HepG2 (cell line): ENCODE results near the gene TMEM120A. TPM values are rescaled to one million over a fixed set of nuclear protein-coding genes. Genes with fewer than 3 reads are reported as not detected.

Experiments
- ATAC-seq: fragments of 200-7000 bp; cut with Tn5 transposase; 3 replicates; pipeline ENCODE4 v1.9.1; 2020; ENCODE audit warnings: mild to moderate bottlenecking, moderate library complexity
- BruUV-seq: library from RNA; stranded (reverse); fragments of 400-500 nt; replicated peaks from 2 replicates; lab custom pipeline; 2021; lab: Mats Ljungman, UMichigan
- CTCF ChIA-PET: fragments of 300-600 bp; formaldehyde crosslinking; extraction: SDS; loops from one replicate; lab custom pipeline; 2021; ENCODE audit warnings: low total read pairs, inconsistent platforms, low intra/inter-chr PET ratio; lab: Yijun Ruan, JAX
- POLR2A ChIA-PET: fragments of 350-600 bp; sonication (Branson Sonifier 250); formaldehyde crosslinking; loops from one replicate; lab custom pipeline; 2020; ENCODE audit warnings: antibody characterized with exemption, inconsistent platforms; lab: Yijun Ruan, JAX
- DNase-seq: peaks from one replicate; pipeline ENCODE4 v3.0.0-alpha.2; 2015; ENCODE audit warnings: low spot score
- FAIRE-seq: peaks from 3 replicates; lab custom pipeline; 2011; peaks lifted over from hg19 to GRCh38; lab: Jason Lieb, UNC
- H2AFZ ChIP-seq: one replicate; pipeline ENCODE4 v1.6.1; 2011; ENCODE audit warnings: low read length, inconsistent platforms
- H3K27ac ChIP-seq: fragments of 300-600 bp; 3 replicates; pipeline ENCODE4 v1.8.0; 2011; ENCODE audit warnings: mixed run types, mild to moderate bottlenecking, mixed read lengths, low read length, inconsistent platforms; ENCODE audit not compliant: insufficient read depth; ENCODE audit errors: extremely low read length
- H3K27me3 ChIP-seq, 2 experiments: fragments of 200-600 bp in 1 of 2; 2 replicates in 1 of 2; 3 replicates in 1 of 2; pipeline versions ENCODE4 v1.6.0 to v1.8.0; 2011; ENCODE audit warnings: low read length in 2 of 2, mild to moderate bottlenecking in 2 of 2, moderate library complexity in 2 of 2, inconsistent platforms in 1 of 2; ENCODE audit not compliant: insufficient read depth in 2 of 2, control insufficient read depth in 1 of 2
- H3K36me3 ChIP-seq, 2 experiments: fragments of 200-600 bp in 1 of 2; replicated peaks in 1 of 2; 2 replicates in 1 of 2; 3 replicates in 1 of 2; pipeline versions ENCODE4 v1.5.1 to v1.8.0; 2011; ENCODE audit warnings: low read length in 2 of 2, inconsistent platforms in 1 of 2; ENCODE audit not compliant: insufficient read depth in 2 of 2, control insufficient read depth in 1 of 2
- H3K4me1 ChIP-seq: 2 replicates; pipeline ENCODE4 v1.5.1; 2012; ENCODE audit warnings: low read length, inconsistent platforms; ENCODE audit not compliant: insufficient read depth
- H3K4me2 ChIP-seq: 2 replicates; pipeline ENCODE4 v1.6.0; 2011; ENCODE audit warnings: low read depth, low read length, inconsistent platforms
- H3K4me3 ChIP-seq, 3 experiments: fragments of 200-600 bp in 1 of 3; sonication (generic), shearing (Covaris generic) in 1 of 3; replicated peaks in 1 of 3; 2 replicates each; pipeline ENCODE4 v1.5.1; 2011 to 2016; ENCODE audit warnings: low read length in 3 of 3, inconsistent platforms in 2 of 3, low read depth in 2 of 3, mild to moderate bottlenecking in 2 of 3, control low read depth in 1 of 3, mixed read lengths in 1 of 3; ENCODE audit not compliant: insufficient read depth in 1 of 3
- H3K79me2 ChIP-seq: one replicate; pipeline ENCODE4 v1.6.1; 2011; ENCODE audit warnings: low read length, inconsistent platforms; ENCODE audit not compliant: insufficient read depth
- H3K9ac ChIP-seq: 2 replicates; pipeline ENCODE4 v1.6.0; 2011; ENCODE audit warnings: mild to moderate bottlenecking, low read depth, low read length, inconsistent platforms; ENCODE audit not compliant: insufficient read depth
- H3K9me3 ChIP-seq: 2 replicates; pipeline ENCODE4 v1.5.1; 2012; ENCODE audit warnings: mild to moderate bottlenecking, low read length
- H4K20me1 ChIP-seq: 2 replicates; pipeline ENCODE4 v1.6.0; 2011; ENCODE audit warnings: inconsistent platforms, mild to moderate bottlenecking, low read length, moderate library complexity; ENCODE audit not compliant: insufficient read depth
- CENPT ChIP-seq: sonication (generic); formaldehyde crosslinking; IDR thresholded peaks from 2 replicates; pipeline ENCODE4 v1.8.0; 2022; ENCODE audit warnings: low read depth, mild to moderate bottlenecking, moderate library complexity, missing genetic modification reagents
- CERS6 ChIP-seq: sonication (generic); formaldehyde crosslinking; IDR thresholded peaks from 2 replicates; pipeline ENCODE4 v1.5.0; 2020; ENCODE audit warnings: missing genetic modification reagents
- FOXK2 ChIP-seq: fragments of 450-650 bp; IDR thresholded peaks from 2 replicates; pipeline ENCODE4 v1.6.1; 2016
- GZF1 ChIP-seq: sonication (generic); formaldehyde crosslinking; IDR thresholded peaks from 2 replicates; pipeline ENCODE4 v1.5.1; 2020; ENCODE audit warnings: mild to moderate bottlenecking, missing genetic modification reagents
- ZBTB2 ChIP-seq: sonication (generic); formaldehyde crosslinking; IDR thresholded peaks from 2 replicates; pipeline ENCODE4 v1.8.0; 2022; ENCODE audit warnings: low read depth, missing genetic modification reagents
- ZNF121 ChIP-seq: sonication (generic); formaldehyde crosslinking; IDR thresholded peaks from 2 replicates; pipeline ENCODE4 v1.5.0; 2020; ENCODE audit warnings: mild to moderate bottlenecking, missing genetic modification reagents
- ZNF484 ChIP-seq: sonication (generic); formaldehyde crosslinking; IDR thresholded peaks from 2 replicates; pipeline ENCODE4 v1.5.1; 2020; ENCODE audit warnings: mild to moderate bottlenecking, low read depth, missing genetic modification reagents, borderline replicate concordance
- ZNF607 ChIP-seq: sonication (generic); formaldehyde crosslinking; IDR thresholded peaks from 2 replicates; pipeline ENCODE4 v1.5.1; 2020; ENCODE audit warnings: missing genetic modification reagents, mild to moderate bottlenecking, borderline replicate concordance
- ZNF619 ChIP-seq: sonication (generic); formaldehyde crosslinking; IDR thresholded peaks from 2 replicates; pipeline ENCODE4 v1.4.0; 2020; ENCODE audit warnings: mild to moderate bottlenecking, missing genetic modification reagents
- WGBS: methylation state at CpG from one replicate; pipeline ENCODE4 v1.1.6; 2017; ENCODE audit warnings: low lambda C conversion rate; 5-methylcytosine and 5-hydroxymethylcytosine counted together
- in situ Hi-C: cut with HindIII; loops from 2 replicates; pipeline ENCODE4 v1.10.0; 2017; ENCODE audit warnings: low pct_unique_long_range_greater_than_20kb; ENCODE audit not compliant: extremely low pct_ligation_motif_present
- intact Hi-C: fragments of 100-400 bp; cut with micrococcal nuclease; formaldehyde crosslinking; loops from one replicate; pipeline ENCODE4 v1.10.0; 2022; ENCODE audit not compliant: unreplicated experiment
- polyA plus RNA-seq, 8 experiments: library from polyadenylated mRNA; depleted of rRNA in 3 of 8; stranded (reverse) in 7 of 8; unstranded in 1 of 8; fragments of >200 nt; fragmentation: Illumina TruSeq in 4 of 8; extraction: Trizol in 4 of 8; gene quantifications; 2 replicates each; pipeline versions ENCODE4 v1.2.1 to v1.2.3, GENCODE V29; 2011 to 2016; ENCODE audit warnings: low read depth in 4 of 8, missing spikeins in 1 of 8, mixed read lengths in 1 of 8; ENCODE audit not compliant: insufficient read depth in 1 of 8
- total RNA-seq, 5 experiments: library from RNA; depleted of rRNA; stranded (reverse); fragments of >200 nt; fragmentation: Illumina TruSeq; extraction: Trizol; gene quantifications; 2 replicates each; pipeline ENCODE4 v1.2.3, GENCODE V29; 2016; ENCODE audit warnings: low read depth in 1 of 5

TMEM120A gene
- total and polyA plus RNA-seq, 2 of the 13 experiments (the other 11 are each of a cell fraction or from before 2014, with no cell fraction given) = 40.3 to 102 TPM

GRCh38 chr7:76037310-76037709 lies 42.9 kb upstream of the TMEM120A start:
- TF ChIP-seq ZNF619 = no peak
- TF ChIP-seq FOXK2 = no peak
- TF ChIP-seq ZNF484 (CRISPR knock-in tag) = no peak
- no peak for TF ChIP-seq CENPT
- TF ChIP-seq GZF1 (CRISPR knock-in tag) = no peak
- no peak for TF ChIP-seq CERS6 (CRISPR knock-in tag)
- no peak for TF ChIP-seq ZNF607 (CRISPR knock-in tag)
- intact Hi-C loops = no loop called here
- H3K27me3 ChIP-seq = no peaks in the 10 kb centered on the region
- ATAC-seq = no peak; the same call in 2 of the 3 replicates
- no peaks in the 10 kb centered on the region for H3K79me2 ChIP-seq
- H2AFZ ChIP-seq = no peak overlapping the region
- no peak overlapping the region for H3K9ac ChIP-seq
- no peaks in the 10 kb centered on the region; a peak in 2 of 5 replicates for H3K36me3 ChIP-seq
- DNase-seq = no peak
- FAIRE-seq = no peak
- no TSS peak for BruUV-seq
- no peak overlapping the region for H3K27ac ChIP-seq
- H4K20me1 ChIP-seq = no peaks in the 10 kb centered on the region
- CTCF ChIA-PET = no interaction called here
- H3K4me1 ChIP-seq = no peaks in the 10 kb centered on the region
- no peaks in the 10 kb centered on the region for H3K9me3 ChIP-seq
- POLR2A ChIA-PET = interaction anchor here (1.5 kb wide), 1 partner anchor 10 kb away, joined by 8 read pairs; the partner anchor contains the start of genes MDH2 and STYXL1
- in situ Hi-C loops = no loop called here
- 79% methylated on average over 2 of the region's 5 CpGs for WGBS
- H3K4me3 ChIP-seq = no peak overlapping the region
- no peak overlapping the region for H3K4me2 ChIP-seq

GRCh38 chr7:76031964-76032363 lies 37.6 kb upstream of the TMEM120A start:
- Histone ChIP-seq H4K20me1 (no peaks in the 10 kb centered on the region), H3K27ac (no peak overlapping the region), H2AFZ (no peak overlapping the region), H3K4me3 (no peak overlapping the region), H3K36me3 (peaks cover 1 to 4% of the 10 kb centered on the region in 2 experiments; a peak in 2 of 5 replicates), H3K9me3 (no peaks in the 10 kb centered on the region), H3K79me2 (no peaks in the 10 kb centered on the region), H3K4me1 (no peaks in the 10 kb centered on the region), H3K9ac (no peak overlapping the region), H3K27me3 (no peaks in the 10 kb centered on the region), H3K4me2 (no peak overlapping the region)
- no peak for DNase-seq
- TF ChIP-seq ZBTB2 (no peak), ZNF121 (CRISPR knock-in tag) (peak; percentile 73; the same call in 1 of the 2 replicates)
- in situ Hi-C loops (no loop called here), intact Hi-C loops (no loop called here)
- no peak for FAIRE-seq
- ATAC-seq = no peak
- BruUV-seq = no TSS peak
- CTCF ChIA-PET = no interaction called here
- POLR2A ChIA-PET = no interaction called here
- 100% methylated on average over 1 of the region's 1 CpG for WGBS
